Activated CD8-positive, alpha-beta memory T cell treated with anti-CD3 and anti-CD28 coated beads, Interleukin-2, amount 50 U/mL, for 4 hours (primary cell): Measurements from ENCODE around the gene SEMA4D.

ENCODE experiments used
- DNase-seq: peaks from one replicate; pipeline ENCODE4 v3.0.0-alpha.2; 2020

SEMA4D gene

GRCh38 chr9:89528540-89528939 lies 30.6 kb upstream of the SEMA4D start:
- no peak for DNase-seq

- no peak for DNase-seq
Measured at GRCh38 chr9:89528131-89528530, 30.2 kb upstream of the SEMA4D start.

- no peak for DNase-seq
Measured at GRCh38 chr9:89527084-89527483, 29.2 kb upstream of the SEMA4D start.

DNA sequence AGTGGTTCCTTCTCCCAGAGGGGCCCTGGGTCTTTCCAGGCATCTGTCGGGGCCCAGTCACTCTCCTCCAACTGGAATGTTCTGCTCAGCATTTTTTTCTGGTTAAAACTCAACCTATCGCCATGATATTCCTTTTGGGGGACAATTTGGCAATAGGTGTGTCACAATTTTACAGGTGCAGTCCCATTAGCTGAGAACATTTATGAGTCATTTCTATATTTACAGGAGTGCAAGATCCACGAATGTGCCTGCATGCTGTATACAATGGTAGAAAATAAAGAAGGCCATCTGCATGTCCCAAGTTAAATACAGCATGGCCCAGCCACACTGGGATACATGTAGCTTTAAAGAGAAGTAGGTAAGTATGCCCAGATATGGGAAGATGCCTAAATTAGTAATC lies 28.8 kb upstream of the SEMA4D start:
- no peak for DNase-seq

GRCh38 chr9:89525446-89526374 lies 27.8 kb upstream of the SEMA4D start:
- DNase-seq = no peak

DNA sequence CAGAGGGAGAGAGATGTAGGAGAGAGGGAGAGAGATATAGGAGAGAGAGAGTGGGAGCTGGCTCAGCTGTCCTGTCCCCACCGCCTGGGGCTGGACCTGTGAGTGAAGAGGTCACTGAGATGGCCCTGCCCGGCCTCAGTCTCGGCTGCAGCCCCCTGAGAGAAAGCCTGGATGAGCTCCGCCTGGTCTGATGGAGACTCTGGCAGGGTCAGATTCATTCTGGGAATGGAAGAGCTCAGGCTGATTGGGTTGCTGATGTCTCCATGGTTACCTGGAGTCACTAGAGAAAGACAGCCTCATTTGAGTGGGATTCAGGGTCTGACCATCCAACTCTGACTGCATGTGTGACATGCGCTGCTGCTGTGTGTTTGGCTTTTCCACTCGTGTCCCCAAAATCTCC lies 27.1 kb upstream of the SEMA4D start:
- DNase-seq = no peak

- DNase-seq = peak; percentile 50
Measured at GRCh38 chr9:89523948-89524347, 26.0 kb upstream of the SEMA4D start.

DNA sequence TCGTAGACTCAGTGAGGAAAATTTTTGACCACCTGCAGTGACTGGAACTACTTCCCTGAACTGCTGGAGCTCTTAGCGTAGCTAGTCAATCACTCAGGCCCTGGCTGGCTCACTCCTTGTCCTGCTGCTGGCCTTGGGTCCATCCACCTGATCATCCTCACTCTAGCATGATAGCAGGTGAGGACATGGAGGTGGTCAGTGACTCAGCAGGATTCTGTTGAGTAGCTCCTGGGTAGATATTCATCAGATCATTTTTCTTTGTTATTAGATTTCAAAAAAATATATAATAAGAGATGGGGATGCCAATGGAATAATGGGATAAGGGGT lies 25.0 kb upstream of the SEMA4D start:
- no peak for DNase-seq

DNA sequence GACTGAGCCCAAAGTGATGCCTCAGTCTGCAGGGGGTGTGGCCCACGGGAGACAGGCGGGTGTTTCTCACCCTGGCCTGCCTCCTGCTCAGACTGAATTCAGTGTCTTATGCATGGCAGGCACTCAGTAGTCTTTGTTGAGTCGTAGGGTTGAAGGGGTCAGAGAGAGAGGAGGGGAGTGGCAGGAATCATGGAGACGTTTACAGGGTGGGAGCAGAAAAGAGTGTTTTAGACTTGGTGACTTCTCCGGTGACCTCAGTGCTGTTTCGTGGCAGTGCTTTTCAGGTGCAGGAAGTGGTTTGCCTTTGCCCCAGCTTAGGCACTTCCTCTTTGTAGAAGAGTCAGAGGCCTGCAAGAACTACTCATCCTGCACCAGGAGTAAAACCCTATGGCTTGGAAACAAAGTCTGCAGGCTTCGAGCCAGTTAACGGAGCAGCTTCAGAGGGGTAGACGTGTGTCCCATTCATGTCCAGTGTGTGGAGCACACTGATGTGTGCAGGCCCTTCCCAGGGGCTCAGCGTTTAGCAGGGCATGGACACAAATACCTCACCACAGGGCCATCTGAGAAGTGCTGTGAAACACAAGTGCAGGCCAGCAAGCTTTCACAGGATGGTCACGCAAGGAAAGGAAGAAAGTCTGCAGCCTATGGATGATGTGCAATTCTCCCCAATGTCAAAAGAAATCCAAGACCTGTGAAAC lies 24.5 kb upstream of the SEMA4D start:
- peak; percentile 64 for DNase-seq

DNA sequence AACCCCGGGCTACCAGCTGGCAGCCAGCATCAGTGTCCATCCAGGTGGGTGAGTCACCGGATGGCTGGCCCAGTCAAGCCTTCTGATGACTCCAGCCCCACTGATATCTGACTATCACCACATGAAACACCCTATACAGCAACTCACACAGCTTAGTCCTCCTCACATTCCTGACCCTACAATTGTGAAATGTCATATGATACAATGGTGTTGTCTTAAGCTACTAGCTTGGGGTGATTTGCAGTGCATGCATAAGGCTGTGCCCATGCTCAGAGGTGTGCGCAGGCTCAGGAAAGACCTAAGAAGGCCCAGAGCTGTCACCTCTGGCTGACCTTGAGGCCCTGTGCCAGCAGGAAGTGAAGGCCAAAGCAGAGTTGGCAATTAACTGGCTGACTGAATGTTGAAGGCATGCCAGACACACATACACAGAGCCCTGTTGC lies 21.5 kb upstream of the SEMA4D start:
- DNase-seq = no peak

- no peak for DNase-seq
Measured at GRCh38 chr9:89518466-89519365, 20.8 kb upstream of the SEMA4D start.

- DNase-seq = no peak
Measured at GRCh38 chr9:89515416-89515815, 17.5 kb upstream of the SEMA4D start.

GRCh38 chr9:89514956-89515355 lies 17.0 kb upstream of the SEMA4D start:
- DNase-seq = no peak

DNA sequence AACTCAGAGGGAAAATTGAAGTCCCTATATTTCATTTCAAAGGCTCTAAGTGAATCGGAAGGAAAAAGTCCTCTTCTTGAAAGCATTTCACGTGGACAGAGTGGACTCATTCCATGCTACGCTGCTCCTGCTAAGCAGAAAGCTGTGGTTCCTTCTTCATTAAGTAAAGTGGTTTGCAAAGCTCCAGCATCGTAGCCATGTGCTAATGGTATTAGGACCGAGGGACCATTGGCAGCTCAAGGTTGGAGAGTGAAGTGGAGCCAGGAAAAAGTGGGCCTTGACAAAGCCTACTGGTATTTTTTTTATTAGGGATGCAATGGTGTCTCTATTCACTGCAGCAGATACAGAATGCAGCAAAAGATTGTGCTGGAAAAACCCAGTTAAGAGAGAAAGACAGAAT lies 16.4 kb upstream of the SEMA4D start:
- DNase-seq = no peak

DNA sequence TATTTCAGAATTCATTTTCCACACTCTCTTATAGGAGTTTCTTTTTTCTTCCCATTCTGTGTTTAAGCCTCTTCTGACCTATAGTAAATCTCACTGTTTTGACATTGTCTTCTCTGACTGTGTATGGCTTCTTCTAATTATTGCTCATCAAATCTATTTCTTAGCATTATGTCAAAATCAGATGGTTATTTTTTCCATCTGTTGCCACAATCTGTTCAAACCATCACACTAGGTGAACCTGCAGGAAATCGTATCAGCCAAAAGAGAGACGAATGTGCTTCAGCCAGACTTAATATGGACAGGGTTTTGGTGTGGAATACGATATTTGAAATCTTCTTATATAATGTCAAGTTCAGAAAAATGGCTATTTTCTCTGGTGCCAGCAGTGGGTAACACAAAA lies 15.9 kb upstream of the SEMA4D start:
- DNase-seq = no peak

- no peak for DNase-seq
Measured at GRCh38 chr9:89512382-89512781, 14.5 kb upstream of the SEMA4D start.

- no peak for DNase-seq
Measured at GRCh38 chr9:89508951-89509615, 11.2 kb upstream of the SEMA4D start.

DNA sequence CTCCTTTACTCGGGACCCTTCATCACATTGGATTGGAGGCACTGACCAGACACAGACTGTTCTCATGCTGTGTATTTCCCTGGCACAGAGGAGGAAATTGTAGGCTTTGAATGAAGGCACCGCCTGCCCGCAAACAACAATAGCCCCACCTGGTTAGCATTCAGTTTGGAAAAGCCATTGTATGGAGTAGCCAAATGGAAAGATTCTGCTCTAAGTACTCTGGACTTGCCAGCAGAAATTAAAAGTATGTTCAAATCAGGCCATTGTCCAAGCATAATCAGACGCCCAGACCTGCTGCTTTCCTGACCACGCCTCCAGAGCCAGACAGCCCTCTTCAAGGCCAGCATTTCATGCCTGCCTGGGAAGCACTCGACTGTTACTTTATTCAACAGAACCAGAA lies 8.0 kb upstream of the SEMA4D start:
- no peak for DNase-seq

DNA sequence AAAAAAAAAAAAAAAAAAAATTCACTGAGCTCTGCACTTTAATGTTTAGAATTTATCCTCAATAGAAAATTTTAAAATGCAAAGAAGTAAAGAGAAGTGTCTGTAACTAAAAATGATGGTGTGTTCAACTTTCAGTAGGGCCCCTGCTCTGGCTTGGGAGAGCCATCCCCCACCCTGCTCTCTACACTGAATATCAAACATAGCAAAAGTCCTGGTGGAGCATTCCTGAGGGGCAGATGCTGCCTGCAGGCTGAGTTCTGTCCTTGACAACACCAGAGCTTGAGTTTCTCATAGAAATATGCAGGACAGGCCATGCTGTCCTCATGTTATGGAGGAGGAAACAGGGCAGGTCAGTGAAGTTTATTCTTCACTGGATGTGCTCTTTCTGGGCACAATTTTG lies 7.1 kb upstream of the SEMA4D start:
- DNase-seq = no peak

DNA sequence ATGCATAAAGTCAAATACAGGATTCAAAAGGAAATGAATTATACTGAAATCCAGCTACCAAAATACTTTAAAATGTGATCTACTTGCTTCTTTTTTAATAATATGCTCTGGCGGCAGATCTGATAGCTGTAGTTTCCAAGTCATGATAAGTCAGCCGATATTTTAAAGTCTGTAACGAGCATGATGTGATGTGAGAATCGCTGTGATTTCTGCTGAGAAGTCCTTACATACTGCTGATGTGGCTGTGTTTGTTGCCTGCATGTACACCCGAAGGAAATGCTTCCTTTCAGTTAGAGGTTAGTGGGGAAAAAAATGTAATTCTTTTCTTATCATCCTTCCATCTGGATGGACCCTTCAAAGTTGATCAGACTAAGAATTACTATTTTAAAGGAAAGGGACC lies 4.8 kb upstream of the SEMA4D start:
- DNase-seq = no peak

DNA sequence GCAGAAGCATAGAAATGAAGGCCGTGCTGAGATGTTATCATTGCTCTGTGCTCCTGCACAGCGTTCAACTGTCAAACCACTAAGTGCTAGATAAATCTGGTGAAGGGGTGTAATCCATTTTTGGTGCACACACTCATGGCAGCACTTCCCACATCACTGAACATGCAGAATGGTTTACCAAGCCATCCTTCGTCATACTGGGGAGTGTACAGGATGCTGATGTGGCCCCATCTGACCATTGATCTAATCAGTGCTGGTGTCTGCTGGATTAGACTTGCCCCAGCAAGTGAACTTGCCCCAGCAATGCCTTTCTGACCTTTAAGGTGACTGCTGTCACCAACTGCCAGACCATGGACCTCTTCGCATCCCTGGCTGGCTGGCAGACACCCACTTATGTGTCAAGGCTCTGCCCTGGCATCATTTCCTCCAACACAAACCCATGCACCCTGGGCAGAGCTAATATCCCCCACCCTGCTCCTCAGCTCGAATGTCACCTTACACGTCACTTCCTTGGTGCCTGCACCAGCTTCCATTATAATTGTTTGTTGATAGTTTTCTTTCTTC lies 4.2 kb upstream of the SEMA4D start:
- peak; percentile 69 for DNase-seq

GRCh38 chr9:89501311-89501898 lies 3.5 kb upstream of the SEMA4D start:
- DNase-seq = no peak
